Left hindlimb (tissue), 1 donor: ENCODE measurements around the gene USP34.
"Not testable (repeated sequence)": the region's sequence is repeated elsewhere in the genome, so short reads cannot be mapped to it uniquely, and the experiment has no call there.

Experiments used
- DNase-seq: peaks from one replicate; pipeline ENCODE4 v3.0.0-alpha.2; 2018

The USP34 gene

GRCh38 chr2:61244694-61245093 is 226.2 kb downstream of the USP34 start:
- no peak for DNase-seq

- DNase-seq, result no peak
These were observed 229.6 kb downstream of the USP34 start for GRCh38 chr2:61241266-61241665.

- no peak for DNase-seq
These were observed 232.5 kb downstream of the USP34 start for GRCh38 chr2:61238219-61239012.

GRCh38 chr2:61235716-61236115 is 235.2 kb downstream of the USP34 start:
- no peak for DNase-seq

GRCh38 chr2:61233581-61233980 is 237.3 kb downstream of the USP34 start:
- DNase-seq, result no peak

- DNase-seq, result no peak
These were observed 241.0 kb downstream of the USP34 start for GRCh38 chr2:61229936-61230335.

GRCh38 chr2:61222567-61222966 is 248.3 kb downstream of the USP34 start:
- no peak for DNase-seq

- no peak for DNase-seq
These were observed 249.1 kb downstream of the USP34 start for GRCh38 chr2:61221819-61222218.

GRCh38 chr2:61220768-61221167 is 250.1 kb downstream of the USP34 start:
- DNase-seq, result no peak

- no peak for DNase-seq
These were observed 252.1 kb downstream of the USP34 start for GRCh38 chr2:61218817-61219170.

- DNase-seq, result no peak
These were observed 252.6 kb downstream of the USP34 start for GRCh38 chr2:61218076-61218816.

GRCh38 chr2:61214171-61214570 is 256.7 kb downstream of the USP34 start:
- DNase-seq, result no peak

GRCh38 chr2:61210332-61210981 is 260.4 kb downstream of the USP34 start:
- no peak for DNase-seq

GRCh38 chr2:61205132-61205531 is 265.8 kb downstream of the USP34 start:
- no peak for DNase-seq

- no peak for DNase-seq
These were observed 274.2 kb downstream of the USP34 start for GRCh38 chr2:61196671-61197070.

GRCh38 chr2:61194646-61195045 is 276.2 kb downstream of the USP34 start:
- not testable (repeated sequence) for DNase-seq

GRCh38 chr2:61193670-61194561 is 277.0 kb downstream of the USP34 start:
- no peak for DNase-seq

- no peak for DNase-seq
These were observed 283.8 kb downstream of the USP34 start for GRCh38 chr2:61187085-61187484.

- DNase-seq, result no peak
These were observed 285.6 kb downstream of the USP34 start for GRCh38 chr2:61185231-61185728.

- no peak for DNase-seq
These were observed 286.6 kb downstream of the USP34 start for GRCh38 chr2:61184263-61184662.

- no peak for DNase-seq
These were observed 287.1 kb downstream of the USP34 start for GRCh38 chr2:61183795-61184194.

GRCh38 chr2:61182059-61182383 is 288.9 kb downstream of the USP34 start:
- DNase-seq, result no peak
